MV-4-11 (cell line): ENCODE measurements around the gene DIP2C.
"Not testable (repeated sequence)": the region's sequence is repeated elsewhere in the genome, so short reads cannot be mapped to it uniquely, and the experiment has no call there.

Experiments
- DNase-seq: peaks from one replicate; lab custom pipeline; 2025; lab: John Stamatoyannopoulos, UW

DIP2C gene

DNA sequence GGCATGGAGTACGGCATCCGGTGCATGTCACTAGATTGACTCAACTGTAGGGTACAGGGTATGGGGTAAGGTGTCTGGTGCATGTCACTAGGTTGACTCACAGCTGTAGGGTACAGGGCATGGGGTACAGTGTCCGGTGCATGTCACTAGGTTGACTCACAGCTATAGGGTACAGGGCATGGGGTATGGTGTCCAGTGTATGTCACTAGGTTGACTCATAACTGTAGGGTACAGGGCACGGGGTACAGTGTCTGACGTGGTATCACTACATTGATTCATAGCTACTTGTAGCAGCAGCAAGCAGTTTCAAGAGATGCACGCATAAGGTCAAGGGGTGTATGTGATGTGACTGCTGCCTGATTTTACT lies 424.4 kb downstream of the DIP2C start:
- DNase-seq = not testable (repeated sequence)

GRCh38 chr10:264160-265073 lies 425.1 kb downstream of the DIP2C start:
- not testable (repeated sequence) for DNase-seq

- DNase-seq = peak; percentile 62
Observed at GRCh38 chr10:260819-261429, 428.5 kb downstream of the DIP2C start.

GRCh38 chr10:251982-252582 lies 437.4 kb downstream of the DIP2C start:
- DNase-seq = no peak

DNA sequence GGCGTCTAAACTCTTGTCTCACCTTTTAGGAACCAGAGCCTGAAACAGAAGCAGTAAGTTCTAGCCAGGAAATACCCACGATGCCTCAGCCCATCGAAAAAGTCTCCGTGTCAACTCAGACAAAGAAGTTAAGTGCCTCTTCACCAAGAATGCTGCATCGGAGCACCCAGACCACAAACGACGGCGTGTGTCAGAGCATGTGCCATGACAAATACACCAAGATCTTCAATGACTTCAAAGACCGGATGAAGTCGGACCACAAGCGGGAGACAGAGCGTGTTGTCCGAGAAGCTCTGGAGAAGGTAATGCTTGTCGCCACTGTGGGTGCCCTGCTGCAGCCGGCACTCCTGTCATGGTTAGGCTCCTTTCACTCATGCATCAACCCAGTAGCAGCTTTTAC lies 441.2 kb downstream of the DIP2C start:
- no peak for DNase-seq

DNA sequence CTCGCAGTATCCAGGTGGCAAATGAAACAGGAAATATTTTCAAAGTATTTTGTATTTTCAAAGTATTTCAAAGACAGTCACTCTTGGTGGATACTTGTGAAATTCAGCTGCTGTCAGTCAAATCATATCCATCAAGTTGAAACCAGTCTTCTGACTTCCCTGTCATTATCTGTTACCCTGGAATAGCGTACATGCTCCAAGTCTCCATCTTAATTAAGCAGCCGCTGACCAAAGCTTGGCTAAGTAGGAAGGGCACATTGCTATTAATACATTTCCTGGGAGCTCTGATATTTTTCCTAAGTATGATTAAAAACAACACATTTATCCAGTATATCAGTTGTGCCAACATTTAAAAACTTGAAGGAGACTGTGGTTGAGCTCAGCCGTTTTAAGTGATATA lies 442.0 kb downstream of the DIP2C start:
- no peak for DNase-seq

GRCh38 chr10:246431-246830 lies 443.0 kb downstream of the DIP2C start:
- DNase-seq = no peak

DNA sequence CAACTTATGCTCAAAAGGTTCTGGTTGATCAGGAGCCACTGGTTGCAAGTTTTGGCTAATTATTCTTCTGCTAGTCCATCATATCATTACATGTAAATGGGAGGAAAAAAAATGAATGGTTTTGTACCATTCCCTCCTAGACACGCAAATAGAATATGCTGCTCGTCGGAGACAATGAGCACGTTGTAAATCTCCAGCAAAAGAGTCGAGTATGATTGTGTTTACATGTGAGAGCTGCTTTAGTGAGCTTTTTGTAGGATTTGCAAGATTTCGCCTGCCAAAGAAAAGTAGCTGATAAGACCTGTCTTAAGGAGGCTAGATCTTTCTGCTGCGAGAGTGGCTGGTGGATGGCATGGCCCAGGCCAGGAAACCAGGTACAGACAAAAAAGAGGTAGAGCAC lies 445.2 kb downstream of the DIP2C start:
- DNase-seq = no peak

DNA sequence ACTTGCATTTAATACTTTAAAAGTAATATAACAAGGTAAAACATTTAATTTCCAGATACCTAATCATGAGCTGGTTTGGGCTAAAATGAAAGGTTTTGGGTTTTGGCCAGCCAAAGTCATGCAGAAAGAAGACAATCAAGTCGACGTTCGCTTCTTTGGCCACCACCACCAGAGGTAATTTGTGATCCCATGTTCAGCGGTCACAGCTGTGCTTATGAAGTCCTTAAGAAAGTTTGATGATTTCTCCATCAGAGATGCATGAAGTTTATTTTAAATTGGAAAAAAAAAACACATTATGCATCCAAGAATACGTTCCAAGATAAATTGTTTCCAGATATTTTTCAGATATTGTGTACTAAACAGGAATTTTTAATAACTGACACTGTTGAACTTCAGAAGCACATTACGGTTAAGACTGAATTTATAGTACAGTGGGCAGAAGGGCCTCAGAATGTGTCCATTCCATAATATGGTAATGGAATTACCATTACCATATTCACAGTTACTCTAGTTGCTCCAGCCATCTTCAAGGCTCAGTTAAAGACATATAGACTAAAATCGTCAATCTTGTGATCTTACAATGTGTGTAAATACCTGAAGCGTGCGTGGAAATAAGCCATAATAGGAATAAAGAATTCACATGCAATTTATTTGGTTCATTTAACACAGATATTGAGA lies 447.4 kb downstream of the DIP2C start:
- DNase-seq = no peak

- DNase-seq = no peak
Observed at GRCh38 chr10:241451-241850, 448.0 kb downstream of the DIP2C start.

DNA sequence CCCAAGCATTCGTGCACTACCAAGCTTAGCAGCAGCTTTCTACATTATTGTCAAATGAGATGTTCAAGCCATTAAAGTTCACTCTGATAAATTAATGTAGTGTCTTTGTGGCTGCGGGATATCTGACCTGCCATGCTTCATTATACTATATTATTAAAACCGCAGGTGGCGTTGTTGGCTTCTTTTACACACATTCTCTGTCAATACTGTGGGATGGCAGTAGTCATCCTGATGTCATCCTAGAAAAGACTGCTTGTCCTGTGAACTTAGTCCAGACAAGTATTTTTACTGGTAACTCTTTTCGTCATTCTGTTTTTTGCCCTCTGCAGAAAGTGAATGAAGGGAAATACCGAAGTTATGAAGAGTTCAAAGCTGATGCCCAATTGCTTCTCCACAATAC lies 450.4 kb downstream of the DIP2C start:
- DNase-seq = no peak

DNA sequence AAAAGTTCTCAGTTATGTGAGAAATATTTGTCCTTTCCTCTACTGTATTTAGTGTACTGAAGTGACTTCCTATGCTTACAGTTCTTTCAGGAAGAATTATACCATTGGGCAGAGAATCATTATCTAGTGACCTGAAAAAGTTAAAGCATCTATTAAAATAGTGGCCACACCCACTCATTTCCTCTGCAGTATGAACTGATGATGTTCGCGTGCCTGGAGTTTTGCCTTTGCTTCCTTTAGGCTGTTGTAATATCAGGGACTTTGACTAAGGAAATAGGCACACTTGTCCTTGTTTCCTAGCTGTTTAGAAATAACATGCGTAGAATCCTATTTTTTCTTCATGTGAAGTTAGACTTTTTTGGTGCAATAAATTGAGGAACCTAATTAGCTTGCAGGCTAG lies 453.6 kb downstream of the DIP2C start:
- no peak for DNase-seq

DNA sequence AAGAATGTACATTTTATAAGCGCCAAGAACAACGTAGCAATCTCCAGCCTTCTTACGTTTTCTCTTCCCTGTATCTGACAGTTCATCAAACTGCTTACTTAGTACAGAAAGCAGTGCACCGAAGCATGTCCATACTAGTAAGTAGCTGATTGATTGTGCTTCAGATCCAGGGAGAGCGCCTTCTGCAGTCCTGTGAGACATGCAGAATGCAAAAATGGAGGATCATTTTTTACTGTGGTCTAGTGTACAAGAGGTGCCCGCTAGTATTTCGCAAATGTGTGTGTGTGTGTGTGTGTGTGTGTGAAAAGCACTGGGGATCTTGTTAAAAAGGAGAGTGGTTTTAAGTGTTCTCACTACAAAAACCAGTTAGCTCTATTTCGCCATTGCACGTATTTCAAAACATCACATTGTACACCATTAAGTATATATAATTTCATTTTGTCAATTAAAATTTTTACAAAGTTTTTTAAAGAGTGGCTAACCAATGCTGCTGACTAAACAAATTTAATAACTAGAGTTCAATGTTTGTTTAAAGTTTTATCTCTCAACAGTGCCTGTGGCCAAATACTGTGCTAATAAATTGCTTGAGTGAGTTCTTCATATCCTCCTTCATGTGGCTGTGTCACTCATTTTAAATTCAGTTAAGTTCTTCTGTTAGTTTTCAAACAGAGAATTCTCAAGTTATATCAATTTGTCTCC lies 454.6 kb downstream of the DIP2C start:
- peak; percentile 57 for DNase-seq

DNA sequence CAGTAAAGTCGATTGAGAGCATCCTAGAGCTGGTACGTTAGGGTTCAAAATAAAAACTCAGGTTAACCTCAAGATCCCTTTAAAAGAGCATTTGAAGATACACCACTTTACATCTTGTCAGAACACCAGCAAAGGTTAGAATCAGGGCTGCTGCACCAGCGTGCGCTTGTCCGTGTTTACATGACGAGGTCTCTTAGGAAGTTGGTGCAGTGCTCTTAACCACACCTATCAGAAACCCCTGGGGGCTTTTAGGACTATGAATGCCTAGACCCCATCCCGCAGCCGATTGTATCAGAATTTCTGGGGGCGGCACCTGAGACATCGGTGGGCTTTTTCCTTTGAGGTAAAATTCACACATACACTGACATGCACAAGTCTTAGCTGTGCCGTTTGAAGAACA lies 456.6 kb downstream of the DIP2C start:
- no peak for DNase-seq

DNA sequence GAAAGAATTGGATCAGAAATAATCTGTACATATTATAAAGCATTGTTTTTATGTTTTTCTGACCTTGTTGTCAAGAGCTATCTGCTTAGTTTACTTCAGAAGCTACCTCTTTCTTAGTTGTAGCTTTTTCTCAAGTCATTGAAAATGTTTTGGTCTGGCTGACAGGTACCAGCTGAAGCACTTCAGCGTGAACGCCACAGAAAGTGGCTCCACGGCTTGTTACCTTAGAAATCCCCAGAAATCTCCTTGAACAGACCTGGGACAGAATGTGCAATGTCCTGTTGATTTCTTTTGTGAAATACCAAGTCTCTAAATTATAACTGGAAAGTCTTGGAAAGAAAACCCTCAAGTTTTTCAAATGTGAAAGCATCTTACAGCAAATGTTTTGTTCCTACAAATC lies 457.4 kb downstream of the DIP2C start:
- DNase-seq = no peak

GRCh38 chr10:230758-231157 lies 458.7 kb downstream of the DIP2C start:
- no peak for DNase-seq

- DNase-seq = no peak
Observed at GRCh38 chr10:228366-228765, 461.1 kb downstream of the DIP2C start.

DNA sequence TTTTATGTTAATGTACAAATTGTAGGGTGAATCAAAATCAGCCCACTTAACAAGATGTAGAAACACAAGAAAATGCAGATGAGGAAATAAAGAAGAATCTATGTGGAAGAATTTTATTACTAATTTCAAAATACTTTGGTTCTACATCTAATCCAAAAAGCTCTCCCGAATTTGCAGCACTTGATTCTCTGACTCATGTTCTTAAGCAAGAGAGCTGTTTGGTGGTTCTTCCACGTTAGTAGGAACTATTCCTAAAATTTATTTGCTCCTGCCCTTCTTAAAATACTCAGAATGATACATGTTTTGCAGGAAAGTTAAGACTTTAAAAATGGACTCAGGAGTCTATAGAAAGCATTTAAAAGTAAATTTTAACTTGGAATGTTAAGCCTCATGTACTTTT lies 462.5 kb downstream of the DIP2C start:
- peak; percentile 52 for DNase-seq

- DNase-seq = no peak
Observed at GRCh38 chr10:226018-226417, 463.4 kb downstream of the DIP2C start.

- DNase-seq = no peak
Observed at GRCh38 chr10:224571-224970, 464.9 kb downstream of the DIP2C start.
